GM21528 (cell line): Measurements from ENCODE around the gene SVBP.
"Not testable (repeated sequence)": the region's sequence is repeated elsewhere in the genome, so short reads cannot be mapped to it uniquely, and the experiment has no call there.

Experiments used
- ATAC-seq: cut with Tn5 transposase; IDR thresholded peaks from one replicate; pipeline ENCODE4 v1.9.1; 2021; ENCODE audit warnings: mild to moderate bottlenecking, moderate library complexity; ENCODE audit not compliant: unreplicated experiment, low FRiP score

SVBP gene

DNA sequence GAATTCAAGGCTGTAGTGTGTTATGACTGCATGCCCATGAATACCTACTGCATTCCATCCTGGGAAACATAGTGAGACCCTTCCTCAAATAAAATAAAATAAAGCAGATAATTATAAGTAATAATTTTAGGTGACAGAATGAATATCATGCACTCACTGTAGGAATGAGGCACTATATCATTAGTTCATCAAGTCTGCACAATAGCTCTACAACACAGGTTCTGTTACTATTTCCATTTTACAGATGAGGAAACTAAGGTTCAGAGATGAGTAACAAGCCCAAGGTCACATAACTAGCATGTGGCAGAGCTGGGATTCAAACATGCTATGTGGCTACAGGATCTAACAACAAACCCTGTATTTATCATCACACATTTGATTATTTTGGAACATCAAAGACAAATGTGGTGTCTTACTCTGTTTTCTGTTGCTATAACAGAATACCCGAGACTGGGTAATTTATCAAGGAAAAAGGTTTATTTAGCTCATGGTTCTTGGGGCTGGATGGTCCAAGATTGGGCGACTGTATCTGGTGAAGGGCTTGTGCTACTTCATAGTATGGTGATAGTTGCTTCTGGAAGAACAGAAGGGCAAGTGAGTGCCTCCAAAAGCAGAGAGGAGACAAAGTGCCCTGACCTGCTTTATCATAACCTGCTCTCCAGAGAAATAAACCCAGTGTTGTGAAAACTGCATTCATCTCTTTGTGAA is 24.4 kb upstream of the SVBP start:
- no peak for ATAC-seq

DNA sequence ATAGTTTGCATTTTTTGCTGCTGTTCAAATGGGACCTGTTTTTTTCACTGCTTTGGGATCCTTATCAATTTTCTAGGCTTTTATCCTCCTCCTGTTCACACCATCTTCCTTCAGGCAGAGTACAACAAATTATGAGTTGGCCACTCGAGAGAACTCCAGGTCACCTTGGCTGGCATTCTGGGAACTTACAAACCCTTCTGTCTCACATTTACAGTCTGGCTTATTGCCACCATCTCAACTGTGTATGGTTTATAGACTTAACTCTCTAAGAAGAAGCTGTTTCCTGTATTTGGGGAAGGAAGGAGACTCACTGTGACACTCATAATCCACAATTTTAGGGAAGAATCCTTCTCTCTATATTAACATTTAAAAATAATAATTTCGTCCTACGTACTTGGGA is 23.8 kb upstream of the SVBP start:
- ATAC-seq = no peak

DNA sequence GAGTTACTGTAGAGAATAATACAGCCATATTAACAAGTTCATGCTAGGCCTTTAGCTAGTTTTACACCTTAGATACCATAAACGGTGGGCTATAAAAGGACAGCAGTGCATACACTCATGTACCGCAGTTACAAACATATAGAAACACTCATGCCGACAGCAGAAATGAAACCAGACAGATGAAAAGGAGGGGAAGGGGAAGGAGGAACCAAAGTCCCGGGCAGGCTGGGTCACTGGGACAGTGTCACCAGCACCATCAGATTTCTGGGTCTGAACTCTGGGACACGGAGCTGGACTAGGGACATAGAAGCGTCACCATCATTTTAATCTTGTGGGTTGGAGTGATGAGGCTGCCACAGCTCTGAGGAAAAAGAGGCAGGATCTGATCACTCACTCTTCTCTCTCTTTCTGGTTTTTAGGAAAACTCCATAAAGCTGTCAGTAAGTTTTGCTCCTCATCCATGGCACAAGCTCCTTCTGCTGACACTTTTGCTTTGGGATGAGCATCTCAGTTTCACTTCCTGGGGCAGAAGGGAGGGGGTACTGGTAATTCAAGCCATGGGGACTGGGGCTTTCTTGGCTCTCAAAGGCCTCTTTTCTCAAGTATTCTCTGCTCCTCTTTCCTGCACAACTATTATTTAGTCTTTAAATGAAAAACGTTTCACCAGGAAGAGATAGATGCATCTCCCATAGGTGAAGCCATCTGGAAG is 21.4 kb upstream of the SVBP start:
- no peak for ATAC-seq

DNA sequence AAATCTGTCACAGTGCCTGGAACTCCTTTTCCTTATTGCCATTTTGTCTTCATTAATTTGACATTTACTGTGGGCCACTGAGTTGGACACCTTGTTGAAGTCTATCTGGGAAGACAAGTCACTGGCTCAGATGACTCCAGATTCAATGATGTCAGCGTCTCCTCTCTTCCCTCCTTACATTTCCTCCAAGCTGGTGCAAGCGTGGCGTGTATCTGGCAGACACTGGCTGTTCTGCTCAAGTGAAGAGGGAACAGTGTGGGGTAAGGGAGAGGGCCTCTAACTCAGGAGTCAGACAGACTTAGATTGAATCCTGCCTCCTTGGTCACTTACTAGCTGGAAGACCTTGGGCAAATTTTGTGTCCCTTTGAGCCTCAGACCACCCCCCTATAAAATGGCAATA is 20.5 kb upstream of the SVBP start:
- ATAC-seq = no peak

DNA sequence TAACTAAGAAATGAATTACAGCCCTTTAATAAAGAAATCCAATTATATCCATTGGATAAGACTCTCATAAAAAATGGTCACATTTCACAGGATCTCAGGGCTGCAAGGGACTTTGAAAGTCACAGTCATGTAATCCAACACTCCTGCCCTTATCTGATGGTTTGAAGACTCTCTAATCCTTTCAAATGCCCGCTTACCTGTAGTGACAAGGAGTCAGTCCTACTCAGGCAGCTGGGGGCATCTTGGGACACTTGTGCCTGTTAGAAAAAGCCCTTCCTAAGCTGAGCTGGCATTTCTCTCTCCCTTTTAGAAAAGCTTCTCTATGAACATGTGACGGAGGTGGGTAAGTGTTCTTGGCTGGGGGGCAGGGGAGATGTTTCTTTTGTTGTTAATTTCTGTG is 18.2 kb upstream of the SVBP start:
- no peak for ATAC-seq

DNA sequence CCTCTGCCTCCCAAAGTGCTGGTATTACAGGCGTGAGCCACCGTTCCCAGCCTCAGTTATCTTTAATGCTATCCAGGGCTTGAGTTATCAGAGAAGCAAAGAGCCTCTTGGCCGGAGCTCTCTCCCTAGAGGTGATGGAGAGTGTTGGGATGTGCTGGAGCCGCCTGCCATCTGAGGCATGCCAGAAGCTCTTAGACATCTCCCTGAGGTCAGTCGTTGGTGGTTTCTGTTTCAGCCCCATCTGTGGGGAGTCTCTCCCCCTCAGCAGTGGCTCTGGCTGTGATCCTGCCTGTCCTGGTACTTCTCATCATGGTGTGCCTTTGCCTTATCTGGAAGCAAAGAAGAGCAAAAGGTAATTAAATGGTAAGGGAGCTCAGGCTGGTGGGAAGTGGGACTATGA is 17.6 kb upstream of the SVBP start:
- ATAC-seq = no peak

DNA sequence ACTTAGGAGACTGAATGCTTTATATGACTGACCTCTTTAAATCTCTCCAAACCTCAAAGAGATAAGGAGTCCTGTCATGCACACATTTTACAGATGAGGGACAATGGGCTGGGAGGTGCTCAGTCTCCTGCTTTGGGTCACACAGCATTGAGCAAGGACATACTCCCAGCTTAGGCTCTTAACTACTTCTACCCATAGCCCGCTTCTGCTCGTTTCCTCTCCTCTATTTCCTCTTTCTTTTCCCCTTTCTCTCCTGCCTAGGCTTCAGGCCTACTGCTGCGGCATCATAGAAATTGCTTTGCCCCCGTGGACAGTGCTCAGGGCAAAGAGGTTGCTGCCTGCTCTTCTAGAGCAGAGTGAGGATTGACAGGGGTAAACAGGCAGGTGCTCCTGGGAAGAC is 16.8 kb upstream of the SVBP start:
- no peak for ATAC-seq

DNA sequence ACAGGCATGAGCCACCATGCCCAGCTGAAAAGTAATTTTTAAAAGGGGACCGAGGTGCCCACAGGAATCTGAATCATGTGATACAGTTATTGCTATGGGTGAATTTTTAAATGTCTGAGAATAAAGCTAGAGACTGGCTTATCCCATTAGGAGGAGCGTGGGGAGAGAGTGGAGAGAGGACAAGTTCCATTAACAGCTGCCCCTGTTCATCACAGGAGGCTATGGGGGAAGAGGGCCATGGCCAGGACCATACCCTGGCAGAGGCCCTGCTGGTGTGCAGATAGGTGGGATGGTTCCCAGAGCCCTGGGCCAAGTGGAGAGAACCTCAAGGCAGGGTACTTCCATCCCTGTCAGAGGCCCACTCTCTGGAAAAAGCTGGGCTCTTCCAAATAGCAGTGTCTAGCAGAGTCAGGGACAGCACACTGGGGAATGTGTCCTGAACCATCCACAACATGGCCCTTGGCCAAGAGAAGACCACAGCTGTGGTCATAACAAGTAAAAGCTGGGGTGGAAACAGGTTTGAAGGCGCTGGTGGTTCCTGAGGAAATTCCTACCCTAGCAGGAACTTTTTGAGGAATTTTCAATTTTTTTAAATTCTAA is 15.5 kb upstream of the SVBP start:
- ATAC-seq = no peak

DNA sequence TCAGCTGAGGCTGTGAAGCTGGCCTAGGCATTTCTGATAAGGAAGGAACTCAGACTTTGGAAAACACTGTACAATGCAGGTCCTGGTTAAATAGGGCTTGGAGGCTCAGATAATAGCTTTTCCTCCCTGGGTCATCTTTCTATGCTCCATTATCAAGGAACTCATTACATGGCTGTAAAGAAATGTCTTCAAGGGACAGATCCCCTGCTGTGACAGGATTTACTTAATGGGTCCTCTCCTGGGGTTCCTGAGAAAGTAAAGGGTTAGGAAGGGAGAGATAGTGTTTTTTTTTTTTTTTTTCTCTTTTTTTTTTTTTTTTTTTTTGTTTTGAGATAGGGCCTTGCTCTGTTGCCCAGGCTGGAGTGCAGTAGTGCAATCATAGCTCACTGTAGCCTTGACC is 14.1 kb upstream of the SVBP start:
- ATAC-seq = no peak

DNA sequence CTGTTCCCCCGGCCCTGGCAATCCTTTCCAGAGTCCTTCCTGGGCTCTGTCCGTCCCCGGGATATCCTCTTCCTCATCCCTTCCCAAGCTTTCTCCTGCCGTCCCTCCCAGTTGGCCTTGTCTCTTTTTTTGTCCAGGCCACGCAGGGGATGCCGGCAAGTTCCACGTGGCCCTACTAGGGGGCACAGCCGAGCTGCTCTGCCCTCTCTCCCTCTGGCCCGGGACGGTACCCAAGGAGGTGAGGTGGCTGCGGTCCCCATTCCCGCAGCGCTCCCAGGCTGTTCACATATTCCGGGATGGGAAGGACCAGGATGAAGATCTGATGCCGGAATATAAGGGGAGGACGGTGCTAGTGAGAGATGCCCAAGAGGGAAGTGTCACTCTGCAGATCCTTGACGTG is 13.4 kb upstream of the SVBP start:
- ATAC-seq = no peak

DNA sequence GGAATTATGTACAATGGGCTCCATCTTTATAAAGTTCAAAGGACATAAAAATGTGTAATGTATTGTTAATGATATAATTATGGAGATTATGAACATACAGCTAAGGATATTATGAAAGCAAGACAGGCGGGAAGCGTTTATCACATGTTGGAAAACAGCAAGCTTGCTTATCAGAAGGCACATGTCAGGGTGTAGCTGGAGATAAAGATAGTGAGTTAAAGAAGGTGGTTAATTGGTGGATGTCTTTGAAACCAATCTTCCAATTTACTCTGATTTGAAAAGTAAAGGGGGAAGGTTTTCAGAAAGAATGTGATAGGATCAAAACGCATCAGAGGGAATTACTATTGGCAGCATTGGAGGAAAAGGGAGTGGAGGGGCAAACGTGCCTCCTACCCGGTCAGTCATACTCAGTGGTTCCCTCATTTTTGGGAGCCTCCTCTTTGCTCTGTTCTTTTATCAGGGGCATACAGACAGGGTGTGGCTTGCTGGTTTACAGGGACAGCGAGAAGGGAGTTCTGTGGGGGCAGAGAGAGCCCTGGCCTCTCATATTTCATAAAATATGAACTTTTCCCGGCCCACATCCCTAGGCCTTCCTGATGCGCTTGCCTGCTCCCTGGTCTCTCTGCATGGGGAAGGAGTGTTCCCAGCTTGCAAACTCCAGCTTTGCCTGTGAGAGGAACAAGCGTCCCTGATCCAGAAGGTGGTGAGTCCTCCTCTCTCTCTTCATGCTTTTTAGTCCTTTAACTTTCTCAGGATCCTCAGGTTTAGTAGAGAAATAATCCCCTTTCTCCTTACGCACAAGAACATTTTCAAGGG is 8.0 kb upstream of the SVBP start:
- no peak for ATAC-seq

DNA sequence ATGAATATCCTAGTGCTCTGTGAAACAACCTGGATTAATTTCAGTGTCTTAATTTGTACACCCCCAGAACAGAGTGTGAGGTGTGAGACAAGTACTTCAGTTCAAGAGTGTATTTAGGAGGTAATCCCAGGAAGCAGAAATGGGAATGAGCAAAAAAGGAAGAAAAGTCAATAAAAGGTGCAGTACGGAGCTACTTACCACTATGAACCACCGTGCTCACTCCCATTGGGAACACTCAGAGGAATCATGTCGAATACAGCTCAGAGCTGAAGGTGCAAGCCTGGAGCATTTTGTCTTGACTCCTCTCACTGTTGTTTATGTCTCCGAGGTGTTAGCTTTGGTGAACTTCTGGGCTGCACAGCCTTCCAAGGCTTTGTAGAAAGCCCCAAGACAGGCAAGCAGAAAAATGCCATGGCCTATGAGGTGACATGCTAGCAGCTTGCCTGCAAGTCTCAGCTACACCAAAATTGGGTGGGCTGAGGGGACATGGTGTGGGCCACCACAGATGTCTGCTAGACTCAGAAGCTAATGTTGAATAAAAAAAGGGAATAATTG is 7.4 kb upstream of the SVBP start:
- no peak for ATAC-seq

DNA sequence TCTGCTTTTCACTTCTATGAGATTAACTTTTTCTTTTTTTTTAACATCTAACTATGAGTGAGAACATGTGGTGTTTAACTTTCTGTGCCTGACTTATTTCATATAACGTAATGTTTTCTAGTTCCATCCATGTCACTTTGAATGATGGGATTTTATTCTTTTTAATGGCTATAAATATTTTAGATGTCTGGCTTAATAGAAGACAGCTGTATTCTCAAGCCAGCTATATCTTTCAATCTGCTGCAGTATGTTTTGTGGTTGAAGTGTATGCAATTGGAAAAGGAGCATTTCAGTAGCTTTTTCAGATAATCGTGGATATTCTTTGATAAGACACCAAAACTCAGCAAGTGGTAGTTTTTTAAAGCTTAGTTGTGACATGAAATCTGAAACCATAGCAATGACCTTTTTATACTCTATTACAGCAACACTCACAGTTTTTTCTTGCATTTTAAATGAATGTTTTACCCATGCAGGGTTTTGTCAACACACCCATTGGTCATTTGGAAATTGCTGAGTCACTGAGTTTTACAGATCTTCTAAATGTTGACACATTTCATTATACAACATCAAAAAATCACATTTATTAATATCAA is 5.7 kb upstream of the SVBP start:
- no peak for ATAC-seq

DNA sequence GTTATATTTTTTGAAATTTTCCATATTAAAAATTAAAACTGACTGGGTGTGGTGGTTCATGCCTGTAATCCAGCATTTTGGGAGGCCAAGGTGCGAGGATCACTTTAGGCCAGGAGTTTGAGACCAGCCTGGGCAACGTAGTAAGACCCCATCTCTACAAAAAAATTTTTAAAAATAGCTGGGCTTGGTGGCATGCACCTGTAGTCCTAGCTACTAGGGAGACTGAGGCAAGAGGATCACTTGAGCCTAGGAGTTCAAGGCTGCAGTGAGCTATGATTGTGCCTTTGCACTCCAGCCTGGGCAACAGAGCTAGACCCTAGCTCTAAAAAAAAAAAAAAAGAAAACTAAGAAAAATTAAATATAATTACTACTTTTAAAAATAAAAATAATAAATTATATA is 4.5 kb upstream of the SVBP start:
- ATAC-seq = no peak

DNA sequence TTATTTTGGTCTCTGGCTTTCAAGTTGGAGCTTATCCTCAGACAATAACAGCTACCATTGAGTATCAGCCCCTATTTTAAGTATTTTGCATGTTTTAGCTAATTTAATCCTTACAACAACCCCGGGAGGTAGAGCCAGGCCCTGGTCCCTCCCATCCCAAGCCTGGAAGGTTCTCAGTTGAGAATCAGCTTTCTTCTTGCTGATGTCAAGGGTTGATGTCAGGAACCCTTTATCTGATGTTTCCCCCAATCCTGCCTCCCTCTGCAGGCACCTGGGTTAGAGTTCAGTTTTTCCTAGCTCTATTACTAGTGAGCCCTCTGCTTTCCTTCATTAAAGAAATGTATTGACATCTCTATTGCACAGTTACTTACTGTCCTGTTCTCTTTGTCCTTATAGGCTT is 3.6 kb upstream of the SVBP start:
- ATAC-seq = no peak

DNA sequence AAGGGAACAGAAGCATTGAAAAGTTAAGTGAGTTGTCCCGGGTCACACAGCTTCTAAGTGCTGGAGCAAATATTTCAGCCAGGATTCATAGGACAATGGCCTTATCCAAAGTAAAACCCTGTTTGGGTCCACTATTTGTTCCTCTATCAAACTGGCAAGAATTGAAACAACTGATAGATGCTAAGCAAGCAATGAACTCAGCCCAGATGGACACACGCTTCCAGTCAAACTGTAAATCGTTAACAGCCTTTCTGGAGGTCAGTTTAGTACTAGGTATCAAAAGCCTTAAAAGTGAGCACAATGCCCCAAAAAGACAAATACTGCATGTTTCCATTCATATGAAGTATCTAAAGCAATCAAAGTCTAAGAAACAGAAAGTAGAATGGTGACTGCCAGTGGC is 779 bp upstream of the SVBP start:
- no peak for ATAC-seq

DNA sequence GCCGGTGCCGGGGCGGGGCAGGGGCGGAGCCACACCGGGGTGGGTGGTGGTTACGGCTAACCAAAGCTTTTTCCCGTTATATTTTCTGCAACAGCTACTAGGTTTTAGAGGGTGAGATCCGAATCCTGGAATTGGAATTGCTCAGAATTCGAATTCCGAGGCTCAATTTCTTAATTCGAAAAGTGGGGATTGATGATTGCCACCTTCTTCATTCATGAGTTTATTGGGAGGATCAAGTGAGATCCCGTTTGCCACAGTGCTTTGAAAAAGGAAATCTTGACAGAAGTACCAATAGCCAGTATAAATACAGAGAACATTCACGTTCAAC is 207 bp upstream of the SVBP start:
- no peak for ATAC-seq

DNA sequence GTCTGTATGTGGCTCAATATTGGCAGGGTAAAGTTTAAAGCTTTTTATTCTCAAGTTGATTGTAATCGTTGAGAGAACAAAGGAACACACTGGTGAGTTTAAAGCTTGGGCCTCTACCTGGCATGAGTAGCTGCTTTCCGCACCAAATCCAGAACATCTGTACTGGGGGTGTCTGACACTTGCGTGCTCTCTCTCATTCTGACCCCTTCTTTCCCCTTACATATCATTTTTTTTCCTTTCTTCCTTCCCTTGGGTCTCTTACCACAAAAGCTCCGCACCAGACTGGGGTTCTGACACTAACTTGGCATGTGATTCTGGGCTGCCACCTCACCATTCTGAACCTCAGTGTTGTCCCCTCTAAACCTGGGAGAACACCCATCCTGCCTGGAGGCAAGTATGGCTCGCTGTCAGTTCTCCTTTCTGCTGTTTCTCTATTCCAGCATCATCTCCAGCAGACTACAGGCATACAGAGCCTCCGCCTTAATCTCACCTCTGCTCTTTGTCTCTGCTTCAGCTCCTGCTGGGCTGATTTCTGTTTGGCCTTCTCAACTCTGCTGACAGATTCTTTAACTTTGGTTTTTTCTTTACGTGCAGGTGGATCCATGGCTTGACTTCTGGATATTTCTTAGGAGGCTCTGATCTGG is 1.1 kb downstream of the SVBP start:
- peak; percentile 2 for ATAC-seq

DNA sequence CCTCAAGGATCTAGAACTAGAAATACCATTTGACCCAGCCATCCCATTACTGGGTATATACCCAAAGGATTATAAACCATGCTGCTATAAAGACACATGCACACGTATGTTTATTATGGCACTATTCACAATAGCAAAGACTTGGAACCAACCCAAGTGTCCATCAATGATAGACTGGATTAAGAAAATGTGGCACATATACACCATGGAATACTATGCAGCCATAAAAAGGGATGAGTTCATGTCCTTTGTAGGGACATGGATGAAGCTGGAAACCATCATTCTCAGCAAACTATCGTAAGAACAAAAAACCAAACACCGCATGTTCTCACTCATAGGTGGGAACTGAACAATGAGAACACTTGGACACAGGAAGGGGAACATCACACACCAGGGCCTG is 2.4 kb downstream of the SVBP start:
- not testable (repeated sequence) for ATAC-seq

DNA sequence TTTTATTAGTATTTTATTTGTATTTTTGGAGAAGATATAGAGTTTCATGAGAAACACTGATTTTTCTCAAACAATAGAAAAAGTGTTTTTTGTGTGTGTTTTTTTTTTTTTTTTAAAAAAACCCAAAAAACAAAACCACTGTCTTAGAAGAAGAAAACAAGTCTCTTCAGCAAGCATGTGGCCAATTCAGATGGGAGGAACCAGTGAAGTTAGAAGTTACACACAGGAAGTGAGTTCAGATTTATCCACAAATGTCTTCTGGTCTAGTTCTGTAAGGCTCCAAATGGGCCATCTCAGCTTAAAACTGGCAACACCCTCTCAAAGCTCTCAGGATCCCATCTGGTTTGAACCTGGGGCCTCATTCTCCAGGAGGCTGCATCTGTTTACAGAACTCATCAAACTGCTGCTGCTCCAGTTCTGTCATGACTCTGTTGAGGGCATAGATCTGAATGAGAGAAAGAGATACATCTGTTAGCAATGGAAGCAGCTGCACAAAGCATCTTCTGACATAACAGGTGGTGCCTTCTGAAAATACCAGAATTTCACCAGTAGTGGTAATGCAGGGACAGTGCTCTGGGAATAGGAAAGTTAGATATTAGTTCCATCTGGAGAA is 10.0 kb downstream of the SVBP start:
- no peak for ATAC-seq
